Activated naive CD8-positive, alpha-beta T cell (primary cell): Measurements from ENCODE around the gene HARBI1.

Experiments used
- H3K27ac Mint-ChIP-seq: one replicate; pipeline ENCODE4 v1.8.0; 2021; ENCODE audit warnings: mixed read lengths
- H3K27me3 Mint-ChIP-seq: one replicate; pipeline ENCODE4 v1.8.0; 2021; ENCODE audit warnings: mixed read lengths
- H3K36me3 Mint-ChIP-seq: one replicate; pipeline ENCODE4 v1.8.0; 2021; ENCODE audit warnings: mixed read lengths
- H3K4me1 Mint-ChIP-seq: one replicate; pipeline ENCODE4 v1.8.0; 2021; ENCODE audit warnings: low read depth, mixed read lengths
- H3K4me3 Mint-ChIP-seq: one replicate; pipeline ENCODE4 v1.8.0; 2021; ENCODE audit warnings: mild to moderate bottlenecking, mixed read lengths
- H3K9me3 Mint-ChIP-seq: one replicate; pipeline ENCODE4 v1.8.0; 2021; ENCODE audit warnings: low read depth, mixed read lengths

The HARBI1 gene, protein sequence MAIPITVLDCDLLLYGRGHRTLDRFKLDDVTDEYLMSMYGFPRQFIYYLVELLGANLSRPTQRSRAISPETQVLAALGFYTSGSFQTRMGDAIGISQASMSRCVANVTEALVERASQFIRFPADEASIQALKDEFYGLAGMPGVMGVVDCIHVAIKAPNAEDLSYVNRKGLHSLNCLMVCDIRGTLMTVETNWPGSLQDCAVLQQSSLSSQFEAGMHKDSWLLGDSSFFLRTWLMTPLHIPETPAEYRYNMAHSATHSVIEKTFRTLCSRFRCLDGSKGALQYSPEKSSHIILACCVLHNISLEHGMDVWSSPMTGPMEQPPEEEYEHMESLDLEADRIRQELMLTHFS

DNA sequence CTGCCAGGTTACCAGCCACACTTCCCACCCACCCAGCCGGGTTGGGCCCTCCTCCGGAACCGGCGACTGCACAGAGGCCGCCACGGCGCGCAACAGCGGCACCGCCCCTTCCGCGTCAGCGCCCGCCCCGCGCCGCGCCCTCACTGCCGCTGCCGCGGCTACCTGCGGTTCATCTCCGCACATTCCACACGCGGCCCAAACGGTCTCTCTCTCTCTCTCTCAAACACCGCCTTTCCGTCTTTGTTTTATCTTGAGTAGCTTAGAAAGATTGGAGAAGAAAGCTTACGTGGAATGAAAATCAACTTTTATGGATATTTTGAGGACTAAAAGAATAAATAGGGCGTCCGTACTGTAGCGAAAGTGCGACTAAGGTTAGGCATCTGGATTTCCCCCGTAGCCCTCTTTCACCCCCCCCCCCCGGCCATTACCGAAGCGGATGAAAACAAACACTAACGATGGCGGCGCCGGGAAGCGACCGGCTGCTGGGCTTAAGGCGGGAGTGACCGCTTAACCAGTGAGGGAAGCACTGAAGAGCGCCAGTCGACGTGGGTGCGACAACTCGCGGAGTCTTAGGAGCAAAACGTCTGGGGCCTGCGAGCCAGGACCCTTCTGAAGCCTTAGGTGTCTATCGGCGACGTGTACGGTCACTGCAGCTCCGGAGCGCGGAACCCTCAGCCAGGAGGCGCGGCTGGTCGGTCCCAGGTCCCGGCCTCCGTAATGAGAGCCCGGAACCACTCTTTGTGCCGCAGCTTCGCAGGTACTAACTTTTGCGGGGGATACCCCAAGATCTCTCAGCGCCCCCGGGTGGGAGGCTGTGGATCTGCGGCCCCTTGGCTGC is at the start of gene HARBI1, which contains the start of gene ATG13:
Gene HARBI1, minus strand, starts transcription at position 94 of the 838 bp plus-strand sequence. CDS start 990 bp downstream, outside the sequence.
Gene ATG13, plus strand, starts transcription at position 420 of the 838 bp plus-strand sequence. CDS start 26,739 bp downstream, outside the sequence.
- Mint-ChIP-seq H3K4me3 (peak within 1 kb of the TSS; percentile 92), H3K4me1 (peaks cover 40% of the 10 kb centered on the region), H3K27me3 (no peaks in the 10 kb centered on the region), H3K36me3 (peaks cover 3% of the 10 kb centered on the region), H3K27ac (peak within 1 kb of the TSS; percentile 99), H3K9me3 (no peaks in the 10 kb centered on the region)

DNA sequence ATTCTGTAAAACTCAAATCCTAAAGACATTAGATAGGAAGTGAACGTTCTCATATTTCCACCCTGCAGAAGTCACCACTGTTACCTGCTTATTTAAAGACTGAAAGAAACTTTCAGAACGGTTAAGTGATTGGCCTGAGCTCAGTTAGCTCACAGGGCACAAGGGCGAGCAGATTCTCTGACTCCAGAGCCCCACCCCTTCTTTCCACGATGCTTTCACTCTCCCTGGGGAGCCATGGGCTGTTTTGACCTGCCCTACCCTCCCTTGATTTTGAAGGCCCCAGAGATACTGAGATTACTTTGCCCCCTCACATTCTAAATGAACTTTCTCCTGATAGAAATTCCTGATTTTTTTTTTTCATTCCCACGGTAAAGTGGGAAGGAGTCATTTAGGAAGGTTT is 49.5 kb upstream of the HARBI1 start:
- H3K27ac Mint-ChIP-seq, result peak overlapping the region; percentile 3
- no peak overlapping the region for H3K4me3 Mint-ChIP-seq
- H3K36me3 Mint-ChIP-seq, result no peaks in the 10 kb centered on the region
- H3K4me1 Mint-ChIP-seq, result peaks cover 25% of the 10 kb centered on the region
- no peaks in the 10 kb centered on the region for H3K27me3 Mint-ChIP-seq
- no peaks in the 10 kb centered on the region for H3K9me3 Mint-ChIP-seq

DNA sequence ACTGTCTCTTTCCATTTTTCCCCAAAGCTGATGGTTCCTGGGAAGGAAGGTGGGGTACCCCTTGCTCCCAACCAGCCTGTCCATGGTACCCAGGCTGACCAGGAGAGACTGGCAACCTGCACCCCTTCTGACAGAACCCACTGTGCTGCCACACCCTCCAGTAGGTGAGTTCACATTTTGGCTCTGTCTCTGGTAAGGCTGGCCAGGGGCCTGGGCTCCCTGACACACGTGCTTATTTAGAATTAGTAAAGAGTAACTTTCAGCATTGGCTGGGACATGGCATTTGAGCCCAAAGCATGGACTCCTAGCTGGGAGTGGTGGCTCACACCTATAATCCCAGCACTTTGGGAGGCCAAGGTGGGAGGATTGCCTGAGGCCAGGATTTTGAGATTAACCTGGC is 48.3 kb upstream of the HARBI1 start:
- no peaks in the 10 kb centered on the region for H3K36me3 Mint-ChIP-seq
- no peak overlapping the region for H3K27ac Mint-ChIP-seq

DNA sequence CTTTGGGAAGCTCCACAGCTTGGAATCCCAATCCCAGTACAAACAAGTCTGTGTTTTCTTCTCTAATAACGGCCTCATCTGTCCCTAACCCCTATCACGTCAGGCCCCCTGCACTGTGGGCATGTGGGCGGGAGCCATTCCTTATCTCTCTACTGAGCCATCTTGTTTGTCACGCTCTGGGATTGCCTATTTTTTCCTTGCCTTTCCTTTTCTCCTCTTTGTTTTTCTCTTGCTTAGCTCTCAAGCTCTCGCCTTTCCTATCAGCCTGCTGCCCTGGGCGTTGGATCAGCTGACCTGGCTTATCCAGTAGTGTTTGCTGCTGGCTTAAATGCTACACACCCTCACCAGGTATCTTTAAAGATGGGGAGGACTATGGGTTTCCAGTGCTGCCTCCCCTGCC is 47.6 kb upstream of the HARBI1 start:
- Mint-ChIP-seq H3K4me3 (no peak overlapping the region), H3K27me3 (no peaks in the 10 kb centered on the region), H3K9me3 (no peaks in the 10 kb centered on the region), H3K36me3 (no peaks in the 10 kb centered on the region), H3K4me1 (peaks cover 9% of the 10 kb centered on the region), H3K27ac (peak overlapping the region; percentile 41)

More for the DNA sequence above, 48.3 kb upstream of the HARBI1 start:
- H3K4me3 Mint-ChIP-seq, result no peak overlapping the region
- H3K4me1 Mint-ChIP-seq, result peaks cover 14% of the 10 kb centered on the region
- H3K27me3 Mint-ChIP-seq, result no peaks in the 10 kb centered on the region
- no peaks in the 10 kb centered on the region for H3K9me3 Mint-ChIP-seq

- Mint-ChIP-seq H3K9me3 (no peaks in the 10 kb centered on the region), H3K4me1 (no peaks in the 10 kb centered on the region), H3K27me3 (no peaks in the 10 kb centered on the region), H3K36me3 (no peaks in the 10 kb centered on the region), H3K27ac (peak overlapping the region; percentile 41), H3K4me3 (no peak overlapping the region)
These were observed 46.4 kb upstream of the HARBI1 start for GRCh38 chr11:46663277-46663940.

GRCh38 chr11:46662366-46662765 is 45.3 kb upstream of the HARBI1 start:
- H3K4me3 Mint-ChIP-seq, result no peak overlapping the region
- H3K27ac Mint-ChIP-seq, result peak overlapping the region; percentile 6
- H3K27me3 Mint-ChIP-seq, result no peaks in the 10 kb centered on the region
- H3K4me1 Mint-ChIP-seq, result no peaks in the 10 kb centered on the region
- H3K9me3 Mint-ChIP-seq, result no peaks in the 10 kb centered on the region
- H3K36me3 Mint-ChIP-seq, result no peaks in the 10 kb centered on the region

- H3K27ac Mint-ChIP-seq, result no peak overlapping the region
- no peaks in the 10 kb centered on the region for H3K27me3 Mint-ChIP-seq
- H3K36me3 Mint-ChIP-seq, result no peaks in the 10 kb centered on the region
- H3K4me1 Mint-ChIP-seq, result no peaks in the 10 kb centered on the region
- H3K4me3 Mint-ChIP-seq, result no peak overlapping the region
- H3K9me3 Mint-ChIP-seq, result no peaks in the 10 kb centered on the region
These were observed 44.8 kb upstream of the HARBI1 start for GRCh38 chr11:46661836-46662235.

GRCh38 chr11:46659908-46660307 is 42.9 kb upstream of the HARBI1 start:
- Mint-ChIP-seq H3K27me3 (no peaks in the 10 kb centered on the region), H3K9me3 (no peaks in the 10 kb centered on the region), H3K4me3 (no peak overlapping the region), H3K4me1 (no peaks in the 10 kb centered on the region), H3K27ac (no peak overlapping the region), H3K36me3 (no peaks in the 10 kb centered on the region)

GRCh38 chr11:46658259-46658658 is 41.2 kb upstream of the HARBI1 start:
- Mint-ChIP-seq H3K4me3 (no peak overlapping the region), H3K36me3 (no peaks in the 10 kb centered on the region), H3K9me3 (no peaks in the 10 kb centered on the region), H3K27me3 (no peaks in the 10 kb centered on the region), H3K4me1 (no peaks in the 10 kb centered on the region), H3K27ac (no peak overlapping the region)

DNA sequence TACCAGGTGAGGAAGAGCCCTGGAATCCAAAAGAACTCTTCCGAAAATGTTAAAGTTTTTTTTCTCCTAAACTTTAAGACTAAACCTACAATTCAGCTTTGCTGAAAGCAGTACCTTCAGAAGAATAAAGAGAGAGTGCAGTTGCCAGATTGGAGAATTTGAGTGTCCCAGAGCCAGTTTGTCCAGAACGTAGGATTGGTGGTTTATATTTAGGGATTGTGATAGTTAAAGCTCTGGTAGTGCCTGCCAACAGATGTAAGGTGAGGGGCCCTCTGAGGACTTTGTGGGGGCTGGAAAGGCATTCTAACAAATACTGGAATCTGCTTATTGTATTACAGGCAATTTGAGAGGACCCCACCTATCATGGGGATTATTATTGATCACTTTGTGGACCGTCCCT is 40.2 kb upstream of the HARBI1 start:
- Mint-ChIP-seq H3K27ac (no peak overlapping the region), H3K36me3 (no peaks in the 10 kb centered on the region), H3K4me1 (no peaks in the 10 kb centered on the region), H3K4me3 (no peak overlapping the region), H3K27me3 (no peaks in the 10 kb centered on the region), H3K9me3 (no peaks in the 10 kb centered on the region)

GRCh38 chr11:46655631-46656030 is 38.6 kb upstream of the HARBI1 start:
- Mint-ChIP-seq H3K4me1 (no peaks in the 10 kb centered on the region), H3K27ac (no peak overlapping the region), H3K27me3 (no peaks in the 10 kb centered on the region), H3K36me3 (no peaks in the 10 kb centered on the region), H3K9me3 (no peaks in the 10 kb centered on the region), H3K4me3 (no peak overlapping the region)

DNA sequence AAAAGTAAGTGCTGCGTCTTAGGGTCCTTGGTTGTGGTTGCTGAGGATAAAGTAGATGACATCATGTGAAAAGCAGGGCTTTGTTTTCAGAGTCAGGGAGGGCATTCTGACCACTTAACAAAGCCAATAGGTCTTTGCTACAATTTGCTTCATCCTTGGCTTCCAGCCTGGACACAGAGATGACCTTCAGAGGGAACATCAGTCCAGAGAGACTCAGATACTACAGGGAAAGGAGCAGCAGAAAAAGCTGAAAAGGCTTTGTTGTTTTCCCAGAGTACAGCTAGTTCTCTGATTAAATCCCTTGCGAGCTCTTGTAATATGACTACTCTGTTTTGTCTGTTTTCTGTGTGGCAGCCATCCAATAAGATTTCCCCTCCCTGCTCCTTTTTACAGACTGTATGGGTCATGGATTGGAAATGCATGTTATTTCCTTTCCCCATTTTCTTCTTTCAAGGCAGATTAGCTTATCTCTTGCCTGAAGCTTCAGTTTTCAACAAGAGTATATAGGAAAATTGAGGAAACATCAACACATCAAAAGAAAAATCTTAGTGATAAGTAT is 32.2 kb upstream of the HARBI1 start:
- H3K27ac Mint-ChIP-seq, result no peak overlapping the region
- H3K36me3 Mint-ChIP-seq, result no peaks in the 10 kb centered on the region
- no peaks in the 10 kb centered on the region for H3K9me3 Mint-ChIP-seq
- H3K4me3 Mint-ChIP-seq, result no peak overlapping the region
- no peaks in the 10 kb centered on the region for H3K27me3 Mint-ChIP-seq
- H3K4me1 Mint-ChIP-seq, result no peaks in the 10 kb centered on the region

DNA sequence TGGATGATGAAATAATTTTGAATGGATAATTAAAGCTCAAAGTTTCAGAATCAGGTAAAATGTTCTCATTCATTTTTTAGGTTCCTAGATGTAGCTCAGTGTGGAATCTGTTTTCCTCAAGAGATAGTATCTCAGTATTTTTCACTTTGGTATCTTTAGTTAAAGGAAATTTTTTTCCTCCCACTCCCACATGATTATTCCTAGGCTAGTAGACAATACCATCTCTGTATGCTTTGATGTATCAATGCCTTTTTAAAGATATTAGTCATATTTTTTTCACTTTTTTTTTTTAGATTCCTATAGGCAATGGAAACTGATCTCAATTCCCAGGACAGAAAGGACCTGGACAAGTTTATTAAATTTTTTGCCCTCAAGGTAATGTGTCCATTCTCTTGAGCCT is 27.0 kb upstream of the HARBI1 start:
- H3K4me3 Mint-ChIP-seq, result no peak overlapping the region
- H3K36me3 Mint-ChIP-seq, result peaks cover 15% of the 10 kb centered on the region
- H3K9me3 Mint-ChIP-seq, result no peaks in the 10 kb centered on the region
- H3K27ac Mint-ChIP-seq, result peak overlapping the region; percentile 16
- H3K4me1 Mint-ChIP-seq, result peaks cover 25% of the 10 kb centered on the region
- no peaks in the 10 kb centered on the region for H3K27me3 Mint-ChIP-seq

- no peaks in the 10 kb centered on the region for H3K27me3 Mint-ChIP-seq
- peaks cover 26% of the 10 kb centered on the region for H3K4me1 Mint-ChIP-seq
- H3K36me3 Mint-ChIP-seq, result peaks cover 17% of the 10 kb centered on the region
- H3K27ac Mint-ChIP-seq, result peak overlapping the region; percentile 41
- no peak overlapping the region for H3K4me3 Mint-ChIP-seq
- no peaks in the 10 kb centered on the region for H3K9me3 Mint-ChIP-seq
These were observed 26.5 kb upstream of the HARBI1 start for GRCh38 chr11:46643531-46643930.
